CD4-positive, CD25-positive, alpha-beta regulatory T cell (primary cell): ENCODE data around the gene RIMBP2. TPM values are rescaled to one million over a fixed set of nuclear protein-coding genes. Genes with fewer than 3 reads are reported as not detected.

Experiments used
- ATAC-seq, 2 donors: fragments of 150-1000 bp; cut with Tn5 transposase; one replicate each; pipeline ENCODE4 v1.10.0; 2021; ENCODE audit warnings: low read depth in 2 of 2, moderate number of reproducible peaks in 2 of 2, moderate library complexity in 1 of 2
- DNase-seq, 3 donors: peaks; one replicate each; pipeline versions ENCODE4 v3.0.0 to v3.0.0-alpha.2; 2012 to 2022; ENCODE audit warnings: mixed read lengths in 1 of 3
- H3K27ac ChIP-seq: one replicate; pipeline ENCODE4 v1.7.0; 2013; ENCODE audit warnings: mild to moderate bottlenecking, low read length; ENCODE audit not compliant: insufficient read depth, poor library complexity, severe bottlenecking
- H3K27me3 ChIP-seq: one replicate; pipeline ENCODE4 v1.7.0; 2013; ENCODE audit warnings: low read length; ENCODE audit not compliant: control insufficient read depth, insufficient read depth
- H3K36me3 ChIP-seq: one replicate; pipeline ENCODE4 v1.7.0; 2013; ENCODE audit warnings: mild to moderate bottlenecking, low read length, moderate library complexity; ENCODE audit not compliant: control insufficient read depth, insufficient read depth
- H3K4me1 ChIP-seq: 2 replicates; pipeline ENCODE4 v1.7.0; 2013; ENCODE audit warnings: mild to moderate bottlenecking, low read length; ENCODE audit not compliant: insufficient read depth, control insufficient read depth, poor library complexity, severe bottlenecking
- H3K4me3 ChIP-seq: one replicate; pipeline ENCODE4 v1.7.0; 2013; ENCODE audit warnings: low read depth, mild to moderate bottlenecking, low read length, moderate library complexity
- H3K9me3 ChIP-seq, 2 experiments: 1 replicate in 1 of 2; 2 replicates in 1 of 2; pipeline ENCODE4 v1.7.0; 2013; ENCODE audit warnings: low read length in 2 of 2, mild to moderate bottlenecking in 1 of 2, moderate library complexity in 1 of 2; ENCODE audit not compliant: control insufficient read depth in 2 of 2
- H3K27ac Mint-ChIP-seq, 3 donors: one replicate each; pipeline ENCODE4 v1.8.0; 2020 to 2022; ENCODE audit warnings: mild to moderate bottlenecking in 3 of 3, mixed read lengths in 3 of 3, moderate library complexity in 2 of 3
- H3K27me3 Mint-ChIP-seq: one replicate; pipeline ENCODE4 v1.8.0; 2022; ENCODE audit warnings: mild to moderate bottlenecking, mixed read lengths
- H3K36me3 Mint-ChIP-seq: one replicate; pipeline ENCODE4 v1.8.0; 2020; ENCODE audit warnings: mixed read lengths
- H3K4me1 Mint-ChIP-seq, 4 donors: one replicate each; pipeline ENCODE4 v1.8.0; 2020 to 2022; ENCODE audit warnings: mixed read lengths in 4 of 4, mild to moderate bottlenecking in 1 of 4
- H3K4me3 Mint-ChIP-seq, 4 donors: one replicate each; pipeline ENCODE4 v1.8.0; 2020 to 2022; ENCODE audit warnings: mild to moderate bottlenecking in 4 of 4, mixed read lengths in 4 of 4, moderate library complexity in 3 of 4
- H3K9me3 Mint-ChIP-seq, 7 donors: one replicate each; pipeline ENCODE4 v1.8.0; 2020 to 2022; ENCODE audit warnings: mixed read lengths in 7 of 7, mild to moderate bottlenecking in 3 of 7, moderate library complexity in 2 of 7
- polyA plus RNA-seq, 4 donors: library from polyadenylated mRNA; unstranded; fragments of 300-500 nt; fragmentation: Illumina TruSeq; gene quantifications; one replicate each; pipeline ENCODE4 v1.2.3, GENCODE V29; 2021
- total RNA-seq: library from RNA; stranded (reverse); gene quantifications from one replicate; pipeline ENCODE4 v1.2.3, GENCODE V29; 2022

Gene RIMBP2
- total and polyA plus RNA-seq, 5 donors from 2014 or later = not detected

- no peaks in the 10 kb centered on the region for H3K4me1 ChIP-seq
- no peak overlapping the region for H3K27ac Mint-ChIP-seq
Measured at GRCh38 chr12:130491421-130492357, 224.4 kb downstream of the RIMBP2 start.

DNA sequence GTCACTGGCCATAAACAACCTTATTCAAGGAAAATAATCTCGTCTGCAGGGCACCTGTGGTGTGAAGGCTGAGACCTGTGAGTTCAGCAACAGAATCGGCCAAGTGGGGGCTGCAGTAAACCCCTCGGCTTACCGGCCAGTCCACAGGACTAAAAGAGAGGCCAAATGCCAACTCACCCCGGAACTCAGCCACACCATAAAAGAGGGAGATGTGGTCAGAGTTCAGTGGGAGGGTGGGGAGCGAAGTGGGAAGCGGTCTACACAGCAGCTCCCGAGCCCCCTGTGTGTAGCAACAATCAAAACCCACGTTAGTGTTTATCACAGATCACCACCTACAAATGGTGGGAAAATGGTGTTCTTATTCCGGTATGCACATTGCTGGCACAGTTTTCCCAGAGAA, 225.4 kb downstream of the RIMBP2 start:
- H3K27me3 Mint-ChIP-seq = no peaks in the 10 kb centered on the region
- H3K9me3 Mint-ChIP-seq = peaks cover 0 to 4% (median 0%) of the 10 kb centered on the region in 7 donors
- Histone ChIP-seq H3K9me3 (no peaks in the 10 kb centered on the region), H3K36me3 (no peaks in the 10 kb centered on the region), H3K27ac (no peak overlapping the region), H3K4me1 (no peaks in the 10 kb centered on the region), H3K4me3 (no peak overlapping the region), H3K27me3 (no peaks in the 10 kb centered on the region)
- H3K4me3 Mint-ChIP-seq = no peak overlapping the region
- no peaks in the 10 kb centered on the region for H3K4me1 Mint-ChIP-seq
- no peak overlapping the region for H3K27ac Mint-ChIP-seq
- ATAC-seq = no peak
- H3K36me3 Mint-ChIP-seq = no peaks in the 10 kb centered on the region
- DNase-seq = no peak

More at GRCh38 chr12:130491421-130492357, 224.4 kb downstream of the RIMBP2 start:
- Mint-ChIP-seq H3K36me3 (no peaks in the 10 kb centered on the region), H3K4me3 (no peak overlapping the region), H3K27me3 (no peaks in the 10 kb centered on the region), H3K4me1 (no peaks in the 10 kb centered on the region), H3K9me3 (peaks cover 0 to 3% (median 0%) of the 10 kb centered on the region in 7 donors)
- Histone ChIP-seq H3K4me3 (no peak overlapping the region), H3K9me3 (no peaks in the 10 kb centered on the region), H3K27me3 (no peaks in the 10 kb centered on the region), H3K36me3 (no peaks in the 10 kb centered on the region), H3K27ac (no peak overlapping the region)
- ATAC-seq (no peak), DNase-seq (no peak)

- no peak overlapping the region for H3K27ac ChIP-seq
- Mint-ChIP-seq H3K4me3 (no peak overlapping the region), H3K27me3 (no peaks in the 10 kb centered on the region), H3K9me3 (peaks cover 0 to 6% (median 0%) of the 10 kb centered on the region in 7 donors), H3K27ac (no peak overlapping the region), H3K4me1 (no peaks in the 10 kb centered on the region), H3K36me3 (no peaks in the 10 kb centered on the region)
- no peaks in the 10 kb centered on the region for H3K36me3 ChIP-seq
- no peak for ATAC-seq
- no peaks in the 10 kb centered on the region for H3K4me1 ChIP-seq
- no peaks in the 10 kb centered on the region for H3K27me3 ChIP-seq
- no peak for DNase-seq
- no peaks in the 10 kb centered on the region for H3K9me3 ChIP-seq
- no peak overlapping the region for H3K4me3 ChIP-seq
Measured at GRCh38 chr12:130489293-130489692, 226.8 kb downstream of the RIMBP2 start.

- Mint-ChIP-seq H3K27me3 (no peaks in the 10 kb centered on the region), H3K36me3 (no peaks in the 10 kb centered on the region), H3K9me3 (peaks cover 0 to 6% (median 0%) of the 10 kb centered on the region in 7 donors), H3K27ac (no peak overlapping the region), H3K4me3 (no peak overlapping the region), H3K4me1 (no peaks in the 10 kb centered on the region)
- H3K36me3 ChIP-seq = no peaks in the 10 kb centered on the region
- H3K9me3 ChIP-seq = no peaks in the 10 kb centered on the region
- DNase-seq (no peak), ATAC-seq (no peak)
- H3K4me3 ChIP-seq = no peak overlapping the region
- no peaks in the 10 kb centered on the region for H3K27me3 ChIP-seq
- H3K27ac ChIP-seq = no peak overlapping the region
- H3K4me1 ChIP-seq = no peaks in the 10 kb centered on the region
Measured at GRCh38 chr12:130488358-130488710, 227.8 kb downstream of the RIMBP2 start.

- H3K9me3 Mint-ChIP-seq = peaks cover 0 to 6% (median 0%) of the 10 kb centered on the region in 7 donors
- DNase-seq = no peak
Measured at GRCh38 chr12:130487636-130488357, 228.3 kb downstream of the RIMBP2 start.

DNA sequence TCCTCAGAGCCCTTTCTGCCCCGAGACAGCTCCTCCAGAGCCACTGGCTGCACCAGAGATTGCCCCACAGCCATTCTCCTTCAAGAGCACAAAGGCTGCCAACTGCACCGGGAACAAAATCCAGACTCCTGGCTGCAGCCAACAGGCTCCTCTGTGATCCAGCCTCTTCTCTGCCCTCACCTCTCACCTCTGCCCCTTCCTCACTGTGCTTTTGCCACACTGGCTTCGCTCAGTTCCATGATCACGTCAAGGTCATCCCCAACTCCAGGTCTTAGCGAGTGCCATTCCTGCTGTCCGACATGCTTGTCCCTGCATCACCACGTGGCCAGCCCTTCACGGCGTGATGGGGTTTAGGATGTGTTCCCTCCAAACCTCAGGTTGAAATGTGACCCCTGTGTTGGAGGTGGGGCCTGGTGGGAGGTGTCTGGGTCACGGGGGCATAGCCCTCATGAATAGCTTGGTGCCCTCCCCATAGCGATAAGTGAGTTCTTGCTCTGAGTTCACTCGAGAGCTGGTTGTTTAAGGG, 229.1 kb downstream of the RIMBP2 start:
- no peaks in the 10 kb centered on the region for H3K27me3 Mint-ChIP-seq
- H3K9me3 Mint-ChIP-seq = peaks cover 0 to 6% (median 0%) of the 10 kb centered on the region in 7 donors
- no peaks in the 10 kb centered on the region for H3K9me3 ChIP-seq
- no peak for DNase-seq
- no peaks in the 10 kb centered on the region for H3K27me3 ChIP-seq
- no peak overlapping the region for H3K4me3 ChIP-seq
- H3K27ac Mint-ChIP-seq = no peak overlapping the region
- no peaks in the 10 kb centered on the region for H3K36me3 Mint-ChIP-seq
- no peaks in the 10 kb centered on the region for H3K4me1 Mint-ChIP-seq
- no peaks in the 10 kb centered on the region for H3K36me3 ChIP-seq
- no peak for ATAC-seq
- no peak overlapping the region for H3K27ac ChIP-seq
- H3K4me1 ChIP-seq = no peaks in the 10 kb centered on the region
- H3K4me3 Mint-ChIP-seq = no peak overlapping the region

More at GRCh38 chr12:130487636-130488357, 228.3 kb downstream of the RIMBP2 start:
- no peaks in the 10 kb centered on the region for H3K27me3 ChIP-seq
- H3K4me3 ChIP-seq = no peak overlapping the region
- H3K4me1 ChIP-seq = no peaks in the 10 kb centered on the region
- no peak overlapping the region for H3K4me3 Mint-ChIP-seq
- no peak for ATAC-seq
- H3K27me3 Mint-ChIP-seq = no peaks in the 10 kb centered on the region
- no peaks in the 10 kb centered on the region for H3K36me3 Mint-ChIP-seq
- H3K4me1 Mint-ChIP-seq = no peaks in the 10 kb centered on the region
- H3K27ac Mint-ChIP-seq = no peak overlapping the region
- H3K9me3 ChIP-seq = no peaks in the 10 kb centered on the region
- H3K36me3 ChIP-seq = no peaks in the 10 kb centered on the region
- H3K27ac ChIP-seq = no peak overlapping the region

- Histone ChIP-seq H3K4me1 (no peaks in the 10 kb centered on the region), H3K4me3 (no peak overlapping the region), H3K36me3 (no peaks in the 10 kb centered on the region), H3K27ac (no peak overlapping the region), H3K27me3 (no peaks in the 10 kb centered on the region), H3K9me3 (no peaks in the 10 kb centered on the region)
- peaks cover 0 to 3% (median 0%) of the 10 kb centered on the region in 7 donors for H3K9me3 Mint-ChIP-seq
- H3K4me1 Mint-ChIP-seq = no peaks in the 10 kb centered on the region
- H3K36me3 Mint-ChIP-seq = no peaks in the 10 kb centered on the region
- H3K4me3 Mint-ChIP-seq = no peak overlapping the region
- DNase-seq (no peak), ATAC-seq (no peak)
- H3K27me3 Mint-ChIP-seq = no peaks in the 10 kb centered on the region
- no peak overlapping the region for H3K27ac Mint-ChIP-seq
Measured at GRCh38 chr12:130486146-130486435, 230.0 kb downstream of the RIMBP2 start.
